SJCRH30 (cell line): ENCODE measurements around the gene VWA7. TPM values are rescaled to one million over a fixed set of nuclear protein-coding genes. Genes with fewer than 3 reads are reported as not detected.

Source experiments
- DNase-seq, 2 experiments: peaks; one replicate each; pipeline ENCODE4 v3.0.0-alpha.2; 2015 to 2020
- H3K27ac ChIP-seq: fragments of 250-450 bp; sonication (Bioruptor Pico); 2 replicates; pipeline ENCODE4 v1.5.1; 2020; ENCODE audit warnings: mild to moderate bottlenecking, moderate library complexity
- H3K27me3 ChIP-seq: fragments of 250-450 bp; sonication (Bioruptor Pico); 2 replicates; pipeline ENCODE4 v1.5.1; 2020; ENCODE audit warnings: mild to moderate bottlenecking, moderate library complexity
- H3K36me3 ChIP-seq: fragments of 250-450 bp; sonication (Bioruptor Pico); 2 replicates; pipeline ENCODE4 v1.5.1; 2020; ENCODE audit warnings: mild to moderate bottlenecking, moderate library complexity
- H3K4me1 ChIP-seq: fragments of 250-450 bp; sonication (Bioruptor Pico); 2 replicates; pipeline ENCODE4 v1.5.1; 2020; ENCODE audit warnings: mild to moderate bottlenecking, moderate library complexity
- H3K4me3 ChIP-seq: fragments of 250-450 bp; sonication (Bioruptor Pico); 2 replicates; pipeline ENCODE4 v1.5.1; 2020; ENCODE audit warnings: mild to moderate bottlenecking, moderate library complexity
- H3K9me3 ChIP-seq: fragments of 250-450 bp; sonication (Bioruptor Pico); replicated peaks from 2 replicates; pipeline ENCODE4 v1.5.1; 2020; ENCODE audit warnings: mild to moderate bottlenecking, moderate library complexity
- total RNA-seq: library from RNA; depleted of rRNA; stranded (reverse); fragments of >200 nt; shearing (Covaris generic); gene quantifications from 2 replicates; pipeline ENCODE4 v1.2.3, GENCODE V29; 2014

VWA7 gene
- total RNA-seq, 1 experiment from 2014 or later, result 0.34 TPM

GRCh38 chr6:31736768-31737314, 40.3 kb downstream of the VWA7 start:
- DNase-seq, result peak; percentile 21 to 32
- no peaks in the 10 kb centered on the region for H3K27me3 ChIP-seq
- peak overlapping the region; percentile 63 for H3K4me3 ChIP-seq
- H3K4me1 ChIP-seq, result peaks cover 23% of the 10 kb centered on the region
- peaks cover 24% of the 10 kb centered on the region for H3K36me3 ChIP-seq
- H3K9me3 ChIP-seq, result no peaks in the 10 kb centered on the region
- peak overlapping the region; percentile 70; the same call in 1 of the 2 replicates for H3K27ac ChIP-seq

GRCh38 chr6:31736021-31736767, 40.9 kb downstream of the VWA7 start, which contains the start of gene CLIC1:
CLIC1 (minus strand) TSS chr6:31736530; CDS start chr6:31736300, 230 bp downstream.
- H3K36me3 ChIP-seq, result peaks cover 30% of the 10 kb centered on the region
- peak; percentile 84 to 85 for DNase-seq
- H3K27ac ChIP-seq, result peak within 1 kb of the TSS; percentile 70
- peak within 1 kb of the TSS; percentile 63 for H3K4me3 ChIP-seq
- H3K27me3 ChIP-seq, result no peaks in the 10 kb centered on the region
- peaks cover 23% of the 10 kb centered on the region for H3K4me1 ChIP-seq
- H3K9me3 ChIP-seq, result no peaks in the 10 kb centered on the region

GRCh38 chr6:31734821-31735406, 42.2 kb downstream of the VWA7 start:
- Histone ChIP-seq H3K4me1 (peaks cover 23% of the 10 kb centered on the region), H3K27ac (peak overlapping the region; percentile 70), H3K36me3 (peaks cover 37% of the 10 kb centered on the region), H3K27me3 (no peaks in the 10 kb centered on the region), H3K4me3 (peak overlapping the region; percentile 63), H3K9me3 (no peaks in the 10 kb centered on the region)
- peak; percentile 54 to 57 for DNase-seq

- H3K36me3 ChIP-seq, result peaks cover 37% of the 10 kb centered on the region
- H3K4me3 ChIP-seq, result peak overlapping the region; percentile 63
- peak overlapping the region; percentile 70 for H3K27ac ChIP-seq
- peaks cover 23% of the 10 kb centered on the region for H3K4me1 ChIP-seq
- no peak for DNase-seq
- no peaks in the 10 kb centered on the region for H3K27me3 ChIP-seq
- no peaks in the 10 kb centered on the region for H3K9me3 ChIP-seq
Observed at GRCh38 chr6:31734247-31734820, 42.8 kb downstream of the VWA7 start.

- H3K4me3 ChIP-seq, result no peak overlapping the region
- H3K4me1 ChIP-seq, result peaks cover 25% of the 10 kb centered on the region
- H3K27ac ChIP-seq, result no peak overlapping the region
Observed at GRCh38 chr6:31733734-31734133, 43.4 kb downstream of the VWA7 start.

GRCh38 chr6:31732029-31732428, 45.1 kb downstream of the VWA7 start:
- Histone ChIP-seq H3K9me3 (no peaks in the 10 kb centered on the region), H3K36me3 (peaks cover 37% of the 10 kb centered on the region), H3K27ac (no peak overlapping the region), H3K4me1 (peaks cover 12% of the 10 kb centered on the region; the same call in 1 of the 2 replicates), H3K27me3 (no peaks in the 10 kb centered on the region), H3K4me3 (no peak overlapping the region)
- no peak for DNase-seq

More at GRCh38 chr6:31733734-31734133, 43.4 kb downstream of the VWA7 start:
- H3K27me3 ChIP-seq, result no peaks in the 10 kb centered on the region
- no peaks in the 10 kb centered on the region for H3K9me3 ChIP-seq
- peaks cover 37% of the 10 kb centered on the region for H3K36me3 ChIP-seq
- no peak for DNase-seq

- Histone ChIP-seq H3K27ac (no peak overlapping the region), H3K4me3 (peak overlapping the region; percentile 73; the same call in 1 of the 2 replicates), H3K9me3 (no peaks in the 10 kb centered on the region), H3K36me3 (peaks cover 37% of the 10 kb centered on the region), H3K4me1 (0 out of 2 replicates have a peak, but pooled peaks cover 8% of the 10 kb centered on the region), H3K27me3 (no peaks in the 10 kb centered on the region)
- DNase-seq, result no peak
Observed at GRCh38 chr6:31730631-31731086, 46.5 kb downstream of the VWA7 start.

- H3K36me3 ChIP-seq, result peaks cover 37% of the 10 kb centered on the region
- H3K4me3 ChIP-seq, result peak overlapping the region; percentile 73
- no peaks in the 10 kb centered on the region for H3K9me3 ChIP-seq
- peak overlapping the region; percentile 75 for H3K27ac ChIP-seq
- no peaks in the 10 kb centered on the region for H3K27me3 ChIP-seq
- 0 out of 2 replicates have a peak, but pooled peaks cover 8% of the 10 kb centered on the region for H3K4me1 ChIP-seq
- DNase-seq, result peak; percentile 88 to 91
Observed at GRCh38 chr6:31729979-31730630, 47.0 kb downstream of the VWA7 start.

- peaks cover 37% of the 10 kb centered on the region for H3K36me3 ChIP-seq
- peak; percentile 95 for DNase-seq
- no peaks in the 10 kb centered on the region for H3K27me3 ChIP-seq
Observed at GRCh38 chr6:31729515-31729978, 47.6 kb downstream of the VWA7 start.

GRCh38 chr6:31728767-31729514, 48.2 kb downstream of the VWA7 start, which contains the start of gene DDAH2:
DDAH2 (minus strand) TSS chr6:31729299; CDS start chr6:31729161, 138 bp downstream.
- DNase-seq, result no peak
- 0 out of 2 replicates have a peak, but pooled peaks cover 4% of the 10 kb centered on the region for H3K4me1 ChIP-seq
- H3K4me3 ChIP-seq, result peak within 1 kb of the TSS; percentile 73
- peak within 1 kb of the TSS; percentile 75 for H3K27ac ChIP-seq
- H3K27me3 ChIP-seq, result no peaks in the 10 kb centered on the region
- H3K9me3 ChIP-seq, result no peaks in the 10 kb centered on the region
- H3K36me3 ChIP-seq, result peaks cover 34% of the 10 kb centered on the region

More at GRCh38 chr6:31729515-31729978, 47.6 kb downstream of the VWA7 start:
- H3K4me1 ChIP-seq, result 0 out of 2 replicates have a peak, but pooled peaks cover 7% of the 10 kb centered on the region
- H3K27ac ChIP-seq, result peak overlapping the region; percentile 75
- peak overlapping the region; percentile 73 for H3K4me3 ChIP-seq
- H3K9me3 ChIP-seq, result no peaks in the 10 kb centered on the region

GRCh38 chr6:31727717-31728671, 49.1 kb downstream of the VWA7 start:
- Histone ChIP-seq H3K4me3 (no peak overlapping the region), H3K9me3 (no peaks in the 10 kb centered on the region), H3K4me1 (0 out of 2 replicates have a peak, but pooled peaks cover 4% of the 10 kb centered on the region), H3K27ac (no peak overlapping the region), H3K27me3 (no peaks in the 10 kb centered on the region), H3K36me3 (peaks cover 24% of the 10 kb centered on the region)
- DNase-seq, result no peak

- Histone ChIP-seq H3K4me1 (0 out of 2 replicates have a peak, but pooled peaks cover 4% of the 10 kb centered on the region), H3K27ac (no peak overlapping the region), H3K36me3 (peaks cover 16% of the 10 kb centered on the region), H3K4me3 (no peak overlapping the region), H3K27me3 (no peaks in the 10 kb centered on the region), H3K9me3 (no peaks in the 10 kb centered on the region)
- no peak for DNase-seq
Observed at GRCh38 chr6:31727034-31727716, 50.0 kb downstream of the VWA7 start.
